ENCODE data around the gene CYP24A1.

CYP24A1 gene

DNA sequence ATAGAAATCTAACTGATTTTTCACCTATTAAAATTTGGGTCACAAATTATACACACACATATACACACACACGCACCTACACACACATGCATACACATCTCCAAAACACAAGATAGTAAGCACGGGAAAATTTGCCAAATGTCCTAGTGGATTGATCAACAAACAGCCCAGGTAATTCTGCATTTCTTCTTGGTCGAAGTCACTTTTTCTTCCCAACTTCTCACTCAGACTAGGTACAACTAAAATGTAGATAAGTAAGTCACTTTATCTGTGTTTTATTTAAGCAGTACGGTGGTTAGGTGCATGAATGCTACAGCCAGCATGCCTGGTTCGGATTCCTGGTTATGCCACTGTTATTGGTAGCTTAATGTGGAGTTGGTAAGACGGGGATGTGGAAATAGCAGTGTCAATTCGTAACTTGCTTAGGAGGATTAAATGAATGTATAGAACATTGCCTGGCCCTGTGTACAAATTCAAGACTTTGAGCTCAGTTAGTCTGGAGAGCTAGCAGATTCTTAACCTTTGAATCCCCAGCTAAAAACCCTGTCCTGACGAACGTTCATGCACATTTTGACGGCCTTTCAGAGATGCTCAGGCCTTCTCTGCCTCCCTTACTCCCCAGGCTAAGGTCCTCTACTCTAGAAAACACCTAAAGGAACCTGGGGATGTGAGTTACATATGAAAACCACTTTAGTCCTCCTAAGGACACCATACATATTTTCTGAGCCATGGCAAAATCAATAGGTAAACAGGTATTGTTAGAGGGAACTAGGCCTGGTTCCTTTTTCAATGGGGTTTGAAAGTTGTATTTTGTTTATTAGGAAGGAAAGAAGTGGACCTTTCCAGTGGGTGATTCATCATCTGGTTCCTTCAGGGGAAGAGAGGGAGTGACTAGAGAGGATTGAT is 50.9 kb downstream of the CYP24A1 start:
- Histone ChIP-seq H3K9ac (ENCODE audit: low read depth, low read length) (no peak overlapping the region), H3K4me3 (ENCODE audit: low read depth, low read length) (no peak overlapping the region), H3K27me3 (ENCODE audit: control insufficient read depth, insufficient read depth, low read length) (no peaks in the 10 kb centered on the region), H3K9me3 (ENCODE audit: control insufficient read depth, insufficient read depth, low read length) (no peaks in the 10 kb centered on the region), H3K4me1 (ENCODE audit: control insufficient read depth, insufficient read depth, low read length) (peaks cover 3% of the 10 kb centered on the region), H3K36me3 (ENCODE audit: control insufficient read depth, insufficient read depth, low read length) (no peaks in the 10 kb centered on the region)

- H3K4me3 ChIP-seq (ENCODE audit: low read depth, low read length), result no peak overlapping the region
- peaks cover 3% of the 10 kb centered on the region for H3K4me1 ChIP-seq (ENCODE audit: control insufficient read depth, insufficient read depth, low read length)
- no peak overlapping the region for H3K9ac ChIP-seq (ENCODE audit: low read depth, low read length)
These were observed 51.6 kb downstream of the CYP24A1 start for GRCh38 chr20:54122189-54122588.

DNA sequence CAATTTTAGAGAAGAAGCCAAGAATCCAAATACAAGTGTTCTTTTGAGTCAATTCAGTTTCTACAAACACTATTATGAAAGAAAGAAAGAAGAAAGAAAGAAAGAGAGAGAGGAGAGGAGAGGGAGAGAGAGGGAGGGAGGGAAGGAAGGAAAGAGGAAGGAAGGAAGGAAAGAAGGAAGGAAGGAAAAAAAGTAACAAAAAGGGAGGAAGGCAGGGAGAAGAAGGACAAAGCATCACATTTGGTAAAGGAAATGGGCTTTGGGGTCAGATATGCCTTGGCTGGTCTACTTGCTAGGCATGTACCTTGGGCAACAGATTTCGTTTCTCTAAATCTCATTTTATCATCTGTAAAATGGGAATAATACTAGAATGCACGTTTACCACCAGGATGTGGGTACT is 54.0 kb downstream of the CYP24A1 start:
- no peak overlapping the region for H3K9ac ChIP-seq (ENCODE audit: low read depth, low read length)
- H3K4me1 ChIP-seq (ENCODE audit: control insufficient read depth, insufficient read depth, low read length), result peaks cover 3% of the 10 kb centered on the region
- no peaks in the 10 kb centered on the region for H3K9me3 ChIP-seq (ENCODE audit: control insufficient read depth, insufficient read depth, low read length)
- no peaks in the 10 kb centered on the region for H3K27me3 ChIP-seq (ENCODE audit: control insufficient read depth, insufficient read depth, low read length)
- no peaks in the 10 kb centered on the region for H3K36me3 ChIP-seq (ENCODE audit: control insufficient read depth, insufficient read depth, low read length)
- H3K4me3 ChIP-seq (ENCODE audit: low read depth, low read length), result no peak overlapping the region

More at GRCh38 chr20:54122189-54122588, 51.6 kb downstream of the CYP24A1 start:
- no peaks in the 10 kb centered on the region for H3K27me3 ChIP-seq (ENCODE audit: control insufficient read depth, insufficient read depth, low read length)
- H3K9me3 ChIP-seq (ENCODE audit: control insufficient read depth, insufficient read depth, low read length), result no peaks in the 10 kb centered on the region
- H3K36me3 ChIP-seq (ENCODE audit: control insufficient read depth, insufficient read depth, low read length), result no peaks in the 10 kb centered on the region

GRCh38 chr20:54118220-54119001 is 55.4 kb downstream of the CYP24A1 start:
- H3K9me3 ChIP-seq (ENCODE audit: control insufficient read depth, insufficient read depth, low read length), result no peaks in the 10 kb centered on the region
- H3K4me3 ChIP-seq (ENCODE audit: low read depth, low read length), result no peak overlapping the region
- H3K4me1 ChIP-seq (ENCODE audit: control insufficient read depth, insufficient read depth, low read length), result no peaks in the 10 kb centered on the region
- H3K36me3 ChIP-seq (ENCODE audit: control insufficient read depth, insufficient read depth, low read length), result no peaks in the 10 kb centered on the region
- H3K27me3 ChIP-seq (ENCODE audit: control insufficient read depth, insufficient read depth, low read length), result no peaks in the 10 kb centered on the region
- H3K9ac ChIP-seq (ENCODE audit: low read depth, low read length), result no peak overlapping the region

GRCh38 chr20:54116550-54117235 is 57.1 kb downstream of the CYP24A1 start:
- no peak overlapping the region for H3K9ac ChIP-seq (ENCODE audit: low read depth, low read length)
- H3K27me3 ChIP-seq (ENCODE audit: control insufficient read depth, insufficient read depth, low read length), result no peaks in the 10 kb centered on the region
- H3K4me1 ChIP-seq (ENCODE audit: control insufficient read depth, insufficient read depth, low read length), result no peaks in the 10 kb centered on the region
- H3K36me3 ChIP-seq (ENCODE audit: control insufficient read depth, insufficient read depth, low read length), result no peaks in the 10 kb centered on the region
- no peak overlapping the region for H3K4me3 ChIP-seq (ENCODE audit: low read depth, low read length)
- no peaks in the 10 kb centered on the region for H3K9me3 ChIP-seq (ENCODE audit: control insufficient read depth, insufficient read depth, low read length)

- no peak overlapping the region for H3K9ac ChIP-seq (ENCODE audit: low read depth, low read length)
- no peaks in the 10 kb centered on the region for H3K9me3 ChIP-seq (ENCODE audit: control insufficient read depth, insufficient read depth, low read length)
- H3K4me3 ChIP-seq (ENCODE audit: low read depth, low read length), result no peak overlapping the region
- H3K27me3 ChIP-seq (ENCODE audit: control insufficient read depth, insufficient read depth, low read length), result no peaks in the 10 kb centered on the region
- no peaks in the 10 kb centered on the region for H3K36me3 ChIP-seq (ENCODE audit: control insufficient read depth, insufficient read depth, low read length)
- no peaks in the 10 kb centered on the region for H3K4me1 ChIP-seq (ENCODE audit: control insufficient read depth, insufficient read depth, low read length)
These were observed 58.5 kb downstream of the CYP24A1 start for GRCh38 chr20:54115172-54115854.

GRCh38 chr20:54114109-54114508 is 59.7 kb downstream of the CYP24A1 start:
- no peaks in the 10 kb centered on the region for H3K27me3 ChIP-seq (ENCODE audit: control insufficient read depth, insufficient read depth, low read length)
- H3K9ac ChIP-seq (ENCODE audit: low read depth, low read length), result no peak overlapping the region
- no peaks in the 10 kb centered on the region for H3K4me1 ChIP-seq (ENCODE audit: control insufficient read depth, insufficient read depth, low read length)
- H3K4me3 ChIP-seq (ENCODE audit: low read depth, low read length), result no peak overlapping the region
- H3K36me3 ChIP-seq (ENCODE audit: control insufficient read depth, insufficient read depth, low read length), result no peaks in the 10 kb centered on the region
- no peaks in the 10 kb centered on the region for H3K9me3 ChIP-seq (ENCODE audit: control insufficient read depth, insufficient read depth, low read length)

- Histone ChIP-seq H3K4me3 (ENCODE audit: low read depth, low read length) (no peak overlapping the region), H3K4me1 (ENCODE audit: control insufficient read depth, insufficient read depth, low read length) (no peaks in the 10 kb centered on the region), H3K9me3 (ENCODE audit: control insufficient read depth, insufficient read depth, low read length) (no peaks in the 10 kb centered on the region), H3K9ac (ENCODE audit: low read depth, low read length) (no peak overlapping the region), H3K36me3 (ENCODE audit: control insufficient read depth, insufficient read depth, low read length) (no peaks in the 10 kb centered on the region), H3K27me3 (ENCODE audit: control insufficient read depth, insufficient read depth, low read length) (no peaks in the 10 kb centered on the region)
These were observed 60.2 kb downstream of the CYP24A1 start for GRCh38 chr20:54113566-54113965.

GRCh38 chr20:54112221-54112884 is 61.4 kb downstream of the CYP24A1 start:
- Histone ChIP-seq H3K4me1 (ENCODE audit: control insufficient read depth, insufficient read depth, low read length) (no peaks in the 10 kb centered on the region), H3K36me3 (ENCODE audit: control insufficient read depth, insufficient read depth, low read length) (no peaks in the 10 kb centered on the region), H3K27me3 (ENCODE audit: control insufficient read depth, insufficient read depth, low read length) (no peaks in the 10 kb centered on the region), H3K9ac (ENCODE audit: low read depth, low read length) (no peak overlapping the region), H3K4me3 (ENCODE audit: low read depth, low read length) (no peak overlapping the region), H3K9me3 (ENCODE audit: control insufficient read depth, insufficient read depth, low read length) (no peaks in the 10 kb centered on the region)

DNA sequence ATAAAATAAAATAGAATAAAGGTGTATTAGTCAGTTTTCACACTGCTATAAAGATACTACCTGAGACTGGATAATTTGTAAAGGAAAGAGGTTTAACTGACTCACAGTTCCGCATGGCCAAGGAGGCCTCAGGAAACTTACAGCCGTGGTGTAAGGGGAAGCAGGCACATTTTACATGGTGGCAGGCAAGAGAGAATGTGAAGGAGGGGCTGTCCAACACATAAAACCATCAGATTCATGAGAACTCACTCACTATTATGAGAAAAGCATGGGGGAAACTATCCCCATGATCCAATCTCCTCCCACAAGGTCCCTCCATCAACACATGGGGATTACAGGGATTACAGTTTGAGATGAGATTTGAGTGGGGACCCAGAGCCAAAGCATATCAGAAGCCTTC is 62.3 kb downstream of the CYP24A1 start:
- H3K9ac ChIP-seq (ENCODE audit: low read depth, low read length), result no peak overlapping the region
- no peak overlapping the region for H3K4me3 ChIP-seq (ENCODE audit: low read depth, low read length)
- no peaks in the 10 kb centered on the region for H3K9me3 ChIP-seq (ENCODE audit: control insufficient read depth, insufficient read depth, low read length)
- no peaks in the 10 kb centered on the region for H3K36me3 ChIP-seq (ENCODE audit: control insufficient read depth, insufficient read depth, low read length)
- no peaks in the 10 kb centered on the region for H3K27me3 ChIP-seq (ENCODE audit: control insufficient read depth, insufficient read depth, low read length)
- H3K4me1 ChIP-seq (ENCODE audit: control insufficient read depth, insufficient read depth, low read length), result no peaks in the 10 kb centered on the region

- Histone ChIP-seq H3K9me3 (ENCODE audit: control insufficient read depth, insufficient read depth, low read length) (no peaks in the 10 kb centered on the region), H3K4me1 (ENCODE audit: control insufficient read depth, insufficient read depth, low read length) (no peaks in the 10 kb centered on the region), H3K27me3 (ENCODE audit: control insufficient read depth, insufficient read depth, low read length) (no peaks in the 10 kb centered on the region)
These were observed 63.3 kb downstream of the CYP24A1 start for GRCh38 chr20:54110457-54110856.

More at GRCh38 chr20:54110457-54110856, 63.3 kb downstream of the CYP24A1 start:
- Histone ChIP-seq H3K9ac (ENCODE audit: low read depth, low read length) (no peak overlapping the region), H3K4me3 (ENCODE audit: low read depth, low read length) (no peak overlapping the region), H3K36me3 (ENCODE audit: control insufficient read depth, insufficient read depth, low read length) (no peaks in the 10 kb centered on the region)
